Mucosa of rectum (tissue), 2 donors: ENCODE results near the gene ZNF496.

Experiments
- H3K27ac ChIP-seq, 2 donors: one replicate each; pipeline ENCODE4 v1.7.0; 2013; ENCODE audit warnings: inconsistent platforms in 2 of 2, low read depth in 2 of 2, low read length in 2 of 2
- H3K27me3 ChIP-seq, 2 donors: one replicate each; pipeline ENCODE4 v1.7.0; 2013; ENCODE audit warnings: low read length in 2 of 2; ENCODE audit not compliant: control insufficient read depth in 2 of 2, insufficient read depth in 2 of 2
- H3K36me3 ChIP-seq, 2 donors: one replicate each; pipeline ENCODE4 v1.7.0; 2013; ENCODE audit warnings: low read length in 2 of 2; ENCODE audit not compliant: control insufficient read depth in 2 of 2, insufficient read depth in 2 of 2
- H3K4me1 ChIP-seq, 2 donors: one replicate each; pipeline ENCODE4 v1.7.0; 2013; ENCODE audit warnings: low read length in 2 of 2, mild to moderate bottlenecking in 1 of 2; ENCODE audit not compliant: control insufficient read depth in 2 of 2, insufficient read depth in 2 of 2
- H3K4me3 ChIP-seq, 2 donors: one replicate each; pipeline ENCODE4 v1.7.0; 2013; ENCODE audit warnings: low read length in 2 of 2
- H3K9ac ChIP-seq, 2 donors: one replicate each; pipeline ENCODE4 v1.7.0; 2013; ENCODE audit warnings: low read length in 2 of 2, low read depth in 1 of 2, mild to moderate bottlenecking in 1 of 2
- H3K9me3 ChIP-seq, 2 donors: one replicate each; pipeline ENCODE4 v1.7.0; 2013; ENCODE audit warnings: low read length in 2 of 2; ENCODE audit not compliant: control insufficient read depth in 2 of 2
- donor health status: healthy.
- donor health status: Normal muscosa, but diverticular disease.

Gene ZNF496

DNA sequence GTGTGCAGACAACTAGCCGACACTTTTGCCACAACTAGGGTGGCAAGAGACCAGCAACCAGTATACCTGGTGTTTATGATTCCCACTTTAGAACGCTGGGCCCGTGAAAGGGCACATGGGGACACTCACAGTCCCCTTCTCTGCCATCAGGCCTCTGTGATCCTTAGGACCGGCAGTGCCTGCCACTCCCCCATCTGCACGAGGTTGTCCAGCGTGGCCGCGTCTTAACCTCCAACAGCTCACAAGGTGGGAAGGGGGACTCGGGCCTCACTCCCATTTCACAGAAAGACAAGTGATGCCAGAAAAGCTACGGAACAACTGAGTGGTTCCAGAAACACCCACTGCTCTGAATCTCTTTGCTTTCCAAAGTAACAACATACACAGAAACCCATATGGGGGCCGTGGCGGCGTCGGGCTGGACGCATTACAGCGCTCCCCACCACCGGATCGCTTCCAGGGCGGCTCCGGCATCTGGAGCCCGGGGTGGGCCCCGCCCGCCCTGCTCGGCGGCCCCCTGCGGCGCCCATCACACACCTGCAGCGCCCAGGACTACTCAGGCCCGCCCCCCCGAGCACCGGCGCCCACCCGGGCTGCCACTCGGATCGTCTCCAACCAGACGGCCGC is 1.0 kb downstream of the ZNF496 start:
- Histone ChIP-seq H3K4me3 (peak overlapping the region; percentile 81 to 91), H3K36me3 (peaks cover 11 to 16% of the 10 kb centered on the region in 2 donors), H3K9me3 (no peaks in the 10 kb centered on the region), H3K4me1 (peaks cover 14 to 16% of the 10 kb centered on the region in 2 donors), H3K27me3 (no peaks in the 10 kb centered on the region), H3K9ac (peak overlapping the region; percentile 72 to 88), H3K27ac (no peak overlapping the region)

GRCh38 chr1:247329097-247329617 is 2.5 kb downstream of the ZNF496 start:
- H3K9me3 ChIP-seq: no peaks in the 10 kb centered on the region
- H3K4me3 ChIP-seq: no peak overlapping the region
- H3K27ac ChIP-seq: no peak overlapping the region
- no peak overlapping the region for H3K9ac ChIP-seq
- H3K27me3 ChIP-seq: no peaks in the 10 kb centered on the region
- peaks cover 14 to 16% of the 10 kb centered on the region in 2 donors for H3K4me1 ChIP-seq
- peaks cover 11 to 24% of the 10 kb centered on the region in 2 donors for H3K36me3 ChIP-seq

GRCh38 chr1:247328311-247328710 is 3.4 kb downstream of the ZNF496 start:
- H3K9me3 ChIP-seq: no peaks in the 10 kb centered on the region
- no peak overlapping the region for H3K27ac ChIP-seq
- H3K4me1 ChIP-seq: peaks cover 14 to 16% of the 10 kb centered on the region in 2 donors
- no peak overlapping the region for H3K4me3 ChIP-seq
- H3K36me3 ChIP-seq: peaks cover 11 to 26% of the 10 kb centered on the region in 2 donors
- H3K27me3 ChIP-seq: no peaks in the 10 kb centered on the region
- no peak overlapping the region for H3K9ac ChIP-seq

DNA sequence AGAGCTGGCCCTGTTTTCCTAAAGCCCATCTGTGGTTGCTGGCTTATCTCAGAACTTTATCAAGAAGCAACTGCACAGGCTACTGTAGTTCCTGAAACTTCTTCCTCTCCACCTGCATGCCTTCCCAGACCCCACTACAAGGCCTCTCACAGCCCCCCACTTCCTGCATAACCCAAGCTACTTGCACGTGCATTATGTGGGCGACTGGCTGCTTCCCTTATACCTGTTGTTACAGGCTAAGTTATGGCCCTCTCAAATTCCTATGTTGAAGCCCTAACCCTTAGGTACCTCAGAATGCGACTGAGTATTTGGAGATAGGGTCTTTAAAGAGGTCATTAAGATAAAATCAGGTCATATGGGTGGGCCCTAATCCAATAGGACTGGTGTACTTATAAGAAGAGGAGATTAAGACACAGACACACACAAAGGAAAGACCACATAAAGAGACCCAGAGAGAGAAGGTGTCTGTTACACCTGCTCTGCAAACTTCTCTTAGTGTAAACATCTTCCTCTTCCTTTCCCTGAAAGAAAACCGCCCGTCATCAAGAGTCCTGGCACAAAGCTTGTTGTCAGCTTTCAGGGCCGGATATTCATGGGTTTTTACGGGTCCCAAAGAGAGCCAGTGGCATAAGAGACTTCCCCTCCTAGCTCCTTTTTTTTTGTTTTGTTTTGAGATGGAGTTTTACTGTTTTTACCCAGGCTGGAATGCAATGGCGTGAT is 5.1 kb downstream of the ZNF496 start:
- H3K4me3 ChIP-seq: no peak overlapping the region
- H3K4me1 ChIP-seq: peaks cover 7 to 8% of the 10 kb centered on the region in 2 donors
- H3K9me3 ChIP-seq: no peaks in the 10 kb centered on the region
- H3K9ac ChIP-seq: no peak overlapping the region
- no peak overlapping the region for H3K27ac ChIP-seq
- peaks cover 11 to 37% of the 10 kb centered on the region in 2 donors for H3K36me3 ChIP-seq
- H3K27me3 ChIP-seq: no peaks in the 10 kb centered on the region

DNA sequence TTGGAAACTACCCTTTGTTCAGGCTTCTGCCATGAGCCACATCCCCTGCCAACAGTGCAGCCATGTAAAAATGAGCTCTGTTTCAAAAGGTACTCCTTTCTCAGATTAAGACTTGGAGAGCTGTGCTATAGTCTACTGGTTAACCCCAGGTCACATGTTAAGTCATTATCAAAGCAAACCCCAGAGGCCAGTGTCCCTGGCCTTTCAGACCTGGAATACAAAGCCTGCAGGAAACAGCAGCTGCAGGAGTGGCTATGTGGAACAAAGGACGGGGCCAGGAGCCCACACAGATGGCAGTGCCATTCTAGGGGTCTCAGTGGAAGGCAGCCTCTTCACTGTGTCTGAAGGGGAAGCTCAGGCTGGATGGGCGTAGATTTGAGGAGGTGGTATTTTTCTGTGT is 6.7 kb downstream of the ZNF496 start:
- Histone ChIP-seq H3K4me3 (no peak overlapping the region), H3K9ac (no peak overlapping the region), H3K4me1 (no peaks in the 10 kb centered on the region), H3K27ac (no peak overlapping the region), H3K36me3 (peaks cover 15 to 38% of the 10 kb centered on the region in 2 donors), H3K27me3 (no peaks in the 10 kb centered on the region), H3K9me3 (no peaks in the 10 kb centered on the region)

GRCh38 chr1:247324204-247324787 is 7.4 kb downstream of the ZNF496 start:
- no peak overlapping the region for H3K9ac ChIP-seq
- H3K9me3 ChIP-seq: no peaks in the 10 kb centered on the region
- H3K36me3 ChIP-seq: peaks cover 15 to 38% of the 10 kb centered on the region in 2 donors
- no peak overlapping the region for H3K4me3 ChIP-seq
- no peak overlapping the region for H3K27ac ChIP-seq
- no peaks in the 10 kb centered on the region for H3K27me3 ChIP-seq
- H3K4me1 ChIP-seq: no peaks in the 10 kb centered on the region

GRCh38 chr1:247322849-247323586 is 8.6 kb downstream of the ZNF496 start:
- no peaks in the 10 kb centered on the region for H3K9me3 ChIP-seq
- H3K4me3 ChIP-seq: no peak overlapping the region
- no peak overlapping the region for H3K9ac ChIP-seq
- H3K36me3 ChIP-seq: peaks cover 7 to 28% of the 10 kb centered on the region in 2 donors
- no peaks in the 10 kb centered on the region for H3K27me3 ChIP-seq
- H3K4me1 ChIP-seq: peaks cover 0 to 2% of the 10 kb centered on the region in 2 donors
- H3K27ac ChIP-seq: no peak overlapping the region

GRCh38 chr1:247322442-247322841 is 9.2 kb downstream of the ZNF496 start:
- no peaks in the 10 kb centered on the region for H3K27me3 ChIP-seq
- H3K9me3 ChIP-seq: no peaks in the 10 kb centered on the region
- no peak overlapping the region for H3K27ac ChIP-seq
- no peak overlapping the region for H3K9ac ChIP-seq
- H3K36me3 ChIP-seq: peaks cover 6 to 27% of the 10 kb centered on the region in 2 donors
- H3K4me1 ChIP-seq: peaks cover 0 to 4% of the 10 kb centered on the region in 2 donors
- no peak overlapping the region for H3K4me3 ChIP-seq

GRCh38 chr1:247317702-247318101 is 14.0 kb downstream of the ZNF496 start:
- no peaks in the 10 kb centered on the region for H3K9me3 ChIP-seq
- H3K9ac ChIP-seq: no peak overlapping the region
- no peaks in the 10 kb centered on the region for H3K27me3 ChIP-seq
- H3K27ac ChIP-seq: no peak overlapping the region
- peaks cover 12 to 14% of the 10 kb centered on the region in 2 donors for H3K36me3 ChIP-seq
- peaks cover 0 to 4% of the 10 kb centered on the region in 2 donors for H3K4me1 ChIP-seq
- no peak overlapping the region for H3K4me3 ChIP-seq
